ENCODE measurements around the gene CTNNA3.

Gene CTNNA3

GRCh38 chr10:67664942-67665341 lies 31.1 kb downstream of the CTNNA3 start:
- no peak for DNase-seq

GRCh38 chr10:67663449-67664087 lies 32.4 kb downstream of the CTNNA3 start:
- DNase-seq = no peak

GRCh38 chr10:67662415-67662814 lies 33.6 kb downstream of the CTNNA3 start:
- DNase-seq = no peak

GRCh38 chr10:67659497-67659896 lies 36.5 kb downstream of the CTNNA3 start:
- no peak for DNase-seq

- DNase-seq = no peak
These were observed 38.2 kb downstream of the CTNNA3 start for GRCh38 chr10:67657775-67658174.

- no peak for DNase-seq
These were observed 45.4 kb downstream of the CTNNA3 start for GRCh38 chr10:67650558-67650957.

- DNase-seq = no peak
These were observed 47.3 kb downstream of the CTNNA3 start for GRCh38 chr10:67648613-67649229.

- DNase-seq = no peak
These were observed 65.1 kb downstream of the CTNNA3 start for GRCh38 chr10:67630904-67631303.

- DNase-seq = no peak
These were observed 66.5 kb downstream of the CTNNA3 start for GRCh38 chr10:67629461-67629971.

GRCh38 chr10:67622984-67623383 lies 73.0 kb downstream of the CTNNA3 start:
- DNase-seq = no peak

- no peak for DNase-seq
These were observed 73.5 kb downstream of the CTNNA3 start for GRCh38 chr10:67622511-67622910.

- no peak for DNase-seq
These were observed 74.2 kb downstream of the CTNNA3 start for GRCh38 chr10:67621834-67622233.

GRCh38 chr10:67618116-67618515 lies 77.9 kb downstream of the CTNNA3 start:
- no peak for DNase-seq

GRCh38 chr10:67612577-67613537 lies 83.1 kb downstream of the CTNNA3 start:
- DNase-seq = peak; percentile 46 to 66

GRCh38 chr10:67612176-67612575 lies 83.8 kb downstream of the CTNNA3 start:
- no peak for DNase-seq

- DNase-seq = no peak
These were observed 85.8 kb downstream of the CTNNA3 start for GRCh38 chr10:67609996-67610793.

- DNase-seq = no peak
These were observed 88.0 kb downstream of the CTNNA3 start for GRCh38 chr10:67608001-67608400.

- DNase-seq = no peak
These were observed 88.5 kb downstream of the CTNNA3 start for GRCh38 chr10:67607472-67607871.

- no peak for DNase-seq
These were observed 89.4 kb downstream of the CTNNA3 start for GRCh38 chr10:67606572-67606971.

- no peak for DNase-seq
These were observed 92.3 kb downstream of the CTNNA3 start for GRCh38 chr10:67603701-67604100.

- DNase-seq = no peak
These were observed 92.9 kb downstream of the CTNNA3 start for GRCh38 chr10:67603086-67603485.

- DNase-seq = no peak
These were observed 93.6 kb downstream of the CTNNA3 start for GRCh38 chr10:67602268-67602950.

Data from CD4-positive, alpha-beta T cell treated with Interleukin-1 beta for 1 hour (primary cell).